HG03571 (cell line): Measurements from ENCODE around the gene CMBL.

Experiments used
- ATAC-seq: cut with Tn5 transposase; IDR thresholded peaks from one replicate; pipeline ENCODE4 v1.9.1; 2021; ENCODE audit not compliant: unreplicated experiment

Gene CMBL

DNA sequence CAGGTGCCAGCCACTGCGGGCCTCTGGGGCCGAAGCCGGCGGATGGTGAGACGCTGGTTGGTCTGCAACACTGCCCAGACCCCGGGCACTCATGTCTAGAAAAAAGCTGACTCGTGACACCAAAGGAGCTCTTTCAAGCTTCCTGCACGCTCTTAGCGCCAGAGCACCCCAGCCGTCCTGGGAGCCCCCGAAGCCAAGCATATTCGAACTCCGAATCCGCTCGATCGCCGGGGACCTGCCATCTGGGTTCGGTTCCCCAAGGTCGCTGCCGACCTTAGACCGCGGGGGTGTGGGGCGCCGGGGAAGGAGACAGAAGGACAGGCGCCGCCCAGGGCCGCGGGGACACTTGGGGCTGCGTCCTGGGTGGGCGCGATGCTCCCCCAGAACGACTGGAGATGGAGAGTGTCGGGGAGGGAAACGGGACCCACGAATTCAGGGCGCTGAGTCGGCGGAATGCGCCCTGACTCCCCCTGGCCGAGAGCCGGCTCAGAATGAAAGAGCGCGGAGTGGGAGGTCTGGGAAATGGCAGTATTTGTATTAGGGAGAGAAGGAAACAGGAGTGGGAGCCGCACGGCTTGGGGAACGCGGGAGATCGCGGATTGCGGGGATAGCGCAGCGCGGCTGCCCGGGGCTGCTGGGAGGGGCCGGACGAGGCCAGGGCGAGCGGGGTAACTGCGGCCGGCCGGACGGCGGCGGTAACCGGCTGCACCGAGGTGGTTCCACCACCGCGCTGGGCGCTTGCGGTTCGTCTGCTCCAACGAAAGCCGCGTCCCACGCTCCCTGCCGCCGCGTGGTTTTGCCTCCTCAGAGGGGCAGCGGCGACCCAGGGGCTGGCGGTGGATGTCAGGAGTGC, 25.7 kb upstream of the CMBL start:
- no peak for ATAC-seq

DNA sequence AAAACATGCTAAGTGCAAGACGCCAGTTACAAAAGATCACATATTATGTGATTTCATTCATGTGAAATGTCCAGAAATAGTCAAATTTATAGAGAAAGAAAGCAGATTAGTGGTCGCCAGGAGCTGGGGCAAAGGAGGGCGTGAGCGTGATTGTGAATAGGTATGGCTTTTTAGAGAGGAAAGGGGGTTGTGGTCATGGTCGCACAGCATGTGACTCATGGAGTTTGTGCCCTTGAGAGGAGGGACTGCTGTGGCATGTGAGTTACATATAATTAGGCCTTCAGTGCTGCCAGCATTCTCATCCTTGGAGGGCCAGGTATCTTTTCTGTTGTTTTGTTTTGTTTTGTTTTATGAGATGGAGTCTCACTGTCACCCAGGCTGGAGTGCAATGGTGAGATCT, 24.6 kb upstream of the CMBL start:
- no peak for ATAC-seq

GRCh38 chr5:10331341-10331796, 23.7 kb upstream of the CMBL start:
- ATAC-seq = no peak

DNA sequence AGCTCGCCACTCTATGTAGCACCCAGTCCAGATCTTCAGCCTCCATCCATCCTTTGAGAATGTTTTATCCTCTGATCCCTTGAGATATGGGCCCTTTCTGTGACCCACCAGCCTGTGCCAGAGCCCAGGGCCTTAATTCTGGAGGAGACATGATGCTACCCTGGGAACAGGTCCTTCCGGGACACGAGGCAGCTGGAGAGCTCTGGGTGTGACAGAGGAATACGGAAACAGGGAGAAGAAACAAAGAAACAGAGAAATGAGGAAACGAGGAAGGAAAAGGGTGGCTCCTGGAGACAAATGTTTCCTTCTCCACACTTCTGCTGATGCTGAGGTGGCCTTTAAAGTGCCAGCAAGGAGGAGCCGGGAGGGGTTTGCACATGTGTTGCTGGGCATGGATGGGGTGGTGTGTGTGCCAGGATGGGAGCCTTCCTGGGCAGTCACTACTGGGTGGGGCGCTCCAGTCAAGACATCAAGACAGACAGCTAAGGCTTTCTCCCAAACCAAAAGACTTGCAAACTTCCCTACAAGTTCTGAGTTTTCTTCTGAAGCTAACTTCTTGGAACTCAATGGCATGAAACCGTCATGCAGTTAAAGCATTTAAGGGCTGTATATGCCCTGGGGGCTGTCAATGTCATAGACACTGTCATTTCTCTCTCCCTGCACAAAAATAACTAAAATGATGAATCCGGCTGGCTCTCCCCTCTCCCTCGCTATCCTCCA, 23.0 kb upstream of the CMBL start:
- no peak for ATAC-seq

DNA sequence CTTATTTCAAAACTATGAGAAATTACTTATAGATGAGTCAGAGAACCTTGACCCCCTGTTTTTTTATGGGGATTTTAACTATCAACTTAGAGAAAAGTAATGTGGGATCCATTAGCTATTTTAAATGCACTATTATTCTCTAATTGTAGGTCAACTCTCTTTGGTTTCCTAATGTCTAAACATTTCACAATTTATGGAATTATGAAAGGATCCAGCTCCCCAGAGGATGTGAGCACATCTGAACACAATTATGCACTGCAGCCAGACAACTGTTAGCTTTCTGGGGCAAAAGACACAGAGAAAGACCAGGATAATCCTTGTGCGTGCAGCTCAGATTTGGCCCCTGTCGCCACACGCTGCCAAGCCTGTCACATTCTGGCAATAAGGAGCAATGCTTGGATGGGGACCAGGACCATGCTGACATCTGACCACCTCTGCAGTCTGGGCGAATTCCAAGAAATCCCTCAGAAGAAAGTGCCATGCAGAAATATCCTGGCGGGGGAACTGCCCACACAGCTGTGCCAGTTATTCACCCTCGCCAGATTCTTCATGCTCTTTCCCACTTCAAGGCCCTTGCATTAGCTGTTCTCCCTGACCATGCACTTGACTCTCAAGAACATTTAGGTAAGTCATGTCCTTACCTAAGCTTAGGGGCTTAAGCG, 22.2 kb upstream of the CMBL start:
- ATAC-seq = no peak

GRCh38 chr5:10329446-10329819, 21.7 kb upstream of the CMBL start:
- no peak for ATAC-seq

DNA sequence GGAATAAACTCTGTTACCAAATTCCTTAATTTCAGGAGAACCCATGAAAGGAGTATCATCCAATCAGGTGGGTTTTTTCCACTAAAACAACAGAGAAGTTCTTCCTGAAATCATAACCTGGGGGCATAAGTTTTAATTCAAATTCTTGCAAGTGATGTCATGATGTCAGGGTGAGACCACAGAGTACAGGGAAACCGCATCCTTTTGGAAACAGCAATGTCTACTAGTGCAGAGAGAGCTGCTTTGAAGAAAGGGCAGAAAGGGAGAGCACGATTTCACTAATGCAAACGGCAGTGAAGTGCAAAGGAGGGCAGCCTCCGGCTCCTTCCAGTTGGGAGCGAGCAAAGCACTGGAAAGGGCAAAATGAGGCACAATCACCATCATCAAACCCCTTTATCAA, 20.6 kb upstream of the CMBL start:
- ATAC-seq = no peak

- ATAC-seq = no peak
Measured at GRCh38 chr5:10324518-10325370, 17.0 kb upstream of the CMBL start.

DNA sequence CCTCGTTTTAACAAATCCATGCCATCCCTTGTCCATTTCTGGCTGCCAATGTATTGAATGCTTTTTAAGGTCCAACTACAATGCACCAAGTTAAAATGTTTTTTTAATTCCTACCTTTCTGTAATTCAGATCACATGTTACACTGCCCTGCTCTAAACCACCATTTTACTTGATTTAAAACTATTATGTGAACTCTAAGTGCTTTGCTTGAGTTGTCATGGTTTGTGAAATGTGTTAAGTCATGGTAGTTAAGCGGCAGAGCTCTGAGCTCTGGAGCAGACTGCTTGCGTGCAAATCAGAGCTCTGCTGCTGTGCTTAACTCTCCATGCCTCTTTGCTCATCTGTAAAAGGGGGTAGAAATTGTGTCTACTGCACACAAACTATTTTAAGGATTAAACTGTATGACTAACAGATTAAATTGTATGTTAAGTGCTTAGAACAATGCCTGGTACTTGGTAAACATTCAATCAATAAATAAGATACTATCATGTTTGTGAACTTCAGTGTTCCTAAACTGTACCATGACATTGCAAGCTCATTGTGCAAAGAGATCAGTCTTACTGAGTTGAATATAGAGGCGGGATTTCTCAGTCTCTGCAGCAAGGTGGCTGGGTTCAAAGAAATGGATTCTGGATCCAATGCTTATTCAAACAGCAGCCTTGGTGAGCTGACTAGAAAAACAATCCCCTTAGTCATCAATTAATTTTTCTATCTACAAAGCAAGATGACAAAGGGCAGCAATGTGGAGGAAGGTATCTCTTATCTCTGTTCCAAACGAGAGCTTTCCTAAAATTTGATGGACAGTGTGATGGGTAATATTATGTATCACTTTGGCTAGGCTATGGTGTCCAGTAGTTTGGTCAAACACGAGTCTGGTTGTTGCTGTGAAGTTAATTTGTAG, 16.1 kb upstream of the CMBL start:
- no peak for ATAC-seq

DNA sequence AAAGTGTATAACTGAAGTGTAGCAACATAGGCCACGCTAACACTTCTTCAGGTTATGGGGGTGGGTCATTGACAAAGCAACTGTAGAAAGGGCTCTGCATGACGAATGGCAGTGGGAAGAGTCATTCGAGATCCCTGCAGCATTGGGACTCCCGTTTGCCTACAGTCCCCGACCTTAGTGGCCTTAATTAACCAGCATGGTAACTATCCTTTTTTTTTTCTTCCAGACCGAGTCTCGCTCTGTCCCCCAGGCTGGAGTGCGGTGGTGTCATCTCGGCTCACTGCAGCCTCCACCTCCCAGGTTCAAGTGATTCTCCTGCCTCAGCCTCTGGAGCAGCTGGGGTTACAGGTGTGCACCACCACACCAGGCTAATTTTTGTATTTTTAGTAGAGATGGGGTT, 14.2 kb upstream of the CMBL start:
- ATAC-seq = no peak

GRCh38 chr5:10320793-10321192, 13.1 kb upstream of the CMBL start:
- ATAC-seq = no peak

DNA sequence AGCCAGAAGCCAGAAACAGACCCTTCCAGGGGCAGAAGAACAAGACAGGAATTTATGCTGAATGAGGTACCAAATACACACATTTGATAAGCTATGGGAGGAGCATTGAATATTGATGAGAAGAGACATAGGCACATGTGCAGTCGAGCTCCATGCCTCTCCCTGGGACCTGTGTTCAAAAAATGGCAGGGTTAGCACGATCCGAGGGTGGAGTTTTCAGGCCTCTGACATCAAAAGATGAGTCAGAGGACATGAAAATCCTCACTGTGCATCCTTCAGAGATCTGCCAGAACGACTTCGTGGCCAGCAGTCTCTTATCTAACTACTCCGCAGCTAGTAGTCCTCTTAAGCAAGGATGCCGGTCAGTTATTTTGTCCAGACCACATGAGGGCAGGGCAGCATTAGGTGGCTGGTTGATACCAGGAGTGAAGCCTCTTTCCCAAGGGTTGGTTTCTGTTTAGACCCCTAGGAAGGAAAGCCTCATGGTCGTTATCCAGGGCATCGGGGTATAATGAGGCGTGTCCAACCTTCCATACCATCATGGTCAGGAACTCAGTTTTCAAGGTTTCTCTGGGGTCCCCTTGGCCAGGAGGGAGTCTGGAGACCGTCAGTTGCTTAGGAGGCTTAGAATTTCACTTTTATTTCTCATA, 11.6 kb upstream of the CMBL start:
- ATAC-seq = no peak

- ATAC-seq = peak; percentile 80
Measured at GRCh38 chr5:10317825-10318682, 10.4 kb upstream of the CMBL start.

DNA sequence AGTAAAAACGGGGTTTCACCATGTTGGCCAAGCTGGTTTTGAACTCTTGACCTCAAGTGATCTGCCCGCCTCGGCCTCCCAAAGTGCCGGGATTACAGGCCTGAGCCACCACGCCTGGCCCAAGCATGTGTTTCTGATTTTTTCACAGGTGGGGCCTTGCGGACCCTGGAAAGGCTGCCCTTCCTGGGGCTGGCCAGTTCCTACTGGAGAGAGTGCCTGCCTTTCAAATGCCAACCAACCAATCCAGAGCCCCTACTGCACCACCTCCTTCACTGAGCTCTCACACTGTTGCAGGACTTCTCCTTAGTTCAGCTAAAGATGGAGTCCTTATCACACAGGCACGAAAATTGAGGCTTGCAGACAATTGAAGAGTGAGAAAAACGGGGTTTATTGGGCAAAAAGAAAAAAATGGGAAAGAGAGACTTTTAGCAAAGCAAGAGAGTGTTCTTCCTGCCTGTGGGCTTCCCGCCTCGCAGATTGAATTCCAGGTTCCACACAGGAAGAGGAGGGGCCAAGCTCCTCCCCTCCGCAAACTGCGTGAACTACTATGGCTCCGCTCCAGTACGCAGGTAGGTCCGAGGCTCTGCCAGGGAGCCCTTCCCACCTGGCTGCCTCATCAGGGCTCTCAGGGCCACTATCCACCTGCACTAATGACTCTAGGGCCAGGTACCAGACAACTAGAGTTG, 8.3 kb upstream of the CMBL start:
- no peak for ATAC-seq

DNA sequence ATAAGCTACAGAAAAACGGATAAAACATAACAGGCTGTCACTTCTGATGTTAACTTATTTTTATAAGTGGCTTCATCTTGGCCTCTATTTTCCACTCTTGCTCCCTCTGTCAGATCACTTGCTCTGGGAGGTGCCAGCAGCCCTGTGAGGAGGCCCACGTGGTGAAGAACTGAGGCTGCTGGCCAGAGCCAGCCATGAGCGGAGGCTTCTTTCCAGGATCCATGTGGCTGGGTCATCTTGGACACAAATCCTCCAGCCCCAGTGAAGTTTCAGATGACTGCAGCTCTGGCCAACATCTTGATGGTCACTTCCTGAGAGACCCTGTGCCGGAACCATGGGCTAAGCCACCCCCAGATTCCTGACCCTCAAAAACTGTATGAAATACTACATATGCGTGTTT, 7.5 kb upstream of the CMBL start:
- no peak for ATAC-seq

DNA sequence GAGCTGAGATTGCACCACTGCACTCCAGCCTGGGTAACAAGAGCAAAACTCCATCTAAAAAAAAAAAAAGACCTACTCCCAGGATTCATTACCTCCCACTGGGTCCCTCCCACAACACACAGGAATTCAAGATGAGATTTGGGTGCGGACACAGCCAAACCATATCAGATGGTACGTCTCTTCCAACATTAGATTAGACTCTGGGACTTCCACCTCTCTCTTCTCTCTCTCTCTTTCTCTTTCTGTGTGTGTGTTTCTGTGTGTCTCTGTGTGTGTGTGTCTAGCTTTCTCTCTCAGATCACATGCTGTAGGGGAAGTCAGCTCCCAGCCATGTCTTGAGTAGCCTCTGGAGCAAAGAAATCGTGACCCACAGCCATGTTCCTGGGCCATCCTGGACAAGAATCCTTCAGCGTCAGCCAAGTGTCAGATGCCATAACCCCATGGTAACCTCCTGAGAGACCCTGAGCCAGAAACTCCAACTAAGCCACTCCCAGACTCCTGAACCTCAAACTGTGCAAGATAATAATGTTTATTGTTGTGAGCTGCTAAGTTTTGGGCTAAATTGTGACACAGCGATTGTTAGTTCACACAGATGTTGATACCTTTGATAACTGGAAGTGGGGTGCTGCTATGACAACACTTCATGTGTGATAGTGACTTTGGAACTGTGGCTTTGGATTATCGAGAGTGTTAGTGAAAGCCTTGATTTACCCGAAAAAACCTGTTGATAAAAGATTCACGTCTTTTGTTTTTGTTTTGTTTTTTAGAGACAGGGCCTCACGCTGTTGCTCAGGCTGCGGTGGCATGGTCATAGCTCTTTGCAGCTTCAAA, 4.1 kb upstream of the CMBL start:
- no peak for ATAC-seq
